Activated CD4-positive, alpha-beta T cell treated with anti-CD3 and anti-CD28 coated beads for 48 hours (primary cell): ENCODE measurements around the gene LRMDA.

Source experiments
- DNase-seq: peaks from one replicate; pipeline ENCODE4 v3.0.0-alpha.2; 2020

LRMDA gene

DNA sequence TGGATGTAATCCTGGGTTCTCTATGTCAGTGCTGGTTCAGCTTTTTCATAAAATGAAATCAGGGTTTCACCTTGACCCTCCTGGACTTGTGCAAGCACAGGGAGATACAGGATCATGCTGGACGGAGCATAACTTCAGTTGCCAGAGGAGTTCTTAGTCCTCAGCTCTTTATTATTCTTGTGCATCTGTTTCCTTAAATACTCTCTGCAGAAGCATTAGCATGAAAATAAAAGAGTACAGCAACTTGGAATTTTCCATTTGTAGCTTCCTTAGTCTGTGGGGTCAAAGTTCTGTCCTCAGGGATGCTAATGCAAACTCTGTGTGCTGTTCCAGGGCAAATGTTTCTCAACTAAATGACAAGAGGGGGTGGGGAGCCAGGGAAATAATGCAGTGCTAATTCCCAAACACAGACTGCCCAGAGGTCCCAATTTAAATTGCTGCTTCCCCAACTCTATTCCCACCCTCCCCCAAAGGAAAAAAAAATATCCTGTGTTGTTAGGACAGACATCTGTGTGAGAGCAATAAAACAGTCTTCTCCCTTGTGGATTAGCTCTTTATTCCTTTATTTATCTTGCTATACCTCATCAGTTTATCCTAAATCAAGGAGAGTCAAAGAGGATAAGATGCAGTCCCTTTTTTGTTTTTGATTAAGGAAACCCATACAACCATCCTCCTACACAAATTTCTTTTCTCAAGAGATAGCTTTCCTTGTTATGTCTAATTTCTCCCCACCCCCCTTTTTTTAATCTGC, 905.0 kb downstream of the LRMDA start:
- no peak for DNase-seq

DNA sequence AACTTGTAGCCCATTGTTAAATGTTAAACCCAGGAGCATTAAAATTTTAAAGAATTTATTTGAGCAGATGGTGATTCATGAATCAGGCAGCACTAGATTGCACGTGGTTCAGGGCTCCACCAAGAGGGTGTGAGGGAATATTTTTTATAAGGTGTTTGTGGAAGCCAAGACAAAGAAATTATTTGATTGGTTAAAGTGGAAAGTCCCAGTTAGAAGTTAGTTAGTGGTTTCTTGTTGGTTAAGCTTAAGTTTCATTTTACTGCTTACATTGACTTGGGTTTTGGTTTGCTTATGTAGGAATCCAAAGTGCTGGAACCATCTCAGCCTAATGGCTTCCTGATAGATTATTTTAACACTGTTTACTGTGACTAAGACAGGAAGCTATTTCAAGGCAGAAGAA, 906.2 kb downstream of the LRMDA start:
- DNase-seq, result no peak

DNA sequence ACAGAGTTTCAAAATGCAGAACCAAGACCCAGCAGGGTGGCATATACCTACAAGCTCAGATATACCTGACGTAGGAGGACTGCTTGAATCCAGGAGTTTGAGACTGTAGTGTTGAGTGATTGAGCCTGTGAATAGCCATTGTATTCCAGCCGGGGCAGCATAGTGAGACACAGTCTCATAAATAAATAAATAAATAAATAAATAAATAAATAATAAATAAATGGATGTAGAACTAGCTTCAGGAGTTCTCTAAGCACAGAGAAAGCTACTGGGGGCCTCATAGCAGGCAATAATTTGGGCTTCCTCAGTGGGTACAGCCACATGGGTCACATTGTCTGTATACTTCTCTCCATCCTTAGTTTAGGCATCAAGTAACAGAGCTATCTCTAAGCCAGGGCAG, 906.8 kb downstream of the LRMDA start:
- no peak for DNase-seq

DNA sequence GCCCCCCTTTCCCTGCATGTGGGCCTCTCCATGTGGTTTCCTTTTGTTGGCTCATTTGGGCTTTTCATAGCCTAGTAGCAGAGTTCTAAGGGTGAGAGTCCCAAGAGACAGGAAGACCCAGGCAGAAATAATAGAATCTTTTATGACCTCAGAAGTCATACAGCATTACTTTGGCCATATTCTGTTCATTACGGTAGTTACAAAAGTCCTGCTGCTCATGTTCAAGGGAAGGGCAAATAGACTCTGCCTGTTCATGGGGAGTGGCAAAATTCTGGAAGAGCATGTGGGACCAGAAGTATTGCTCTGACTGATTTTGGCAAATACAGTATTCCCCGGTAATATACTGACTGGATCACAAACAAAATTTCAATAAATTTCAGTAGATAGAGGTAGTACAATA, 910.3 kb downstream of the LRMDA start:
- DNase-seq, result no peak

DNA sequence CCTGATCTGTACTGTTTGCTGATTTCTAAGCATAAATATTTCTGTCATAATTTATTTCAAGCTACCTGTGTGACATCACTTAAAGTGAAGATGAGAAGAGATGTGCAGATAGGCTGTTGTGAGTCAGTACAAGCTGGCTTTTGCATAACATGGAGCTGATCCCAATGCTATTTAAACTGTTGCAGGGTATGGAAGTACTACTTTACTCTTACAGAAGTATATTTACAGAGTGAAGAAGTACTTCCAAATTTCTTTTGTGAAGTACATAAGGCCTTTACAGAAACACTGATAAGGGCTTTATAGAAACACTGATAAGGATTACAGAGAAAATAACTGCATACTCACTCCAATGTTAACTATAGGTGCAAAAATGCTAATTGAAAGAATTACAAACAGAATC, 911.6 kb downstream of the LRMDA start:
- no peak for DNase-seq

DNA sequence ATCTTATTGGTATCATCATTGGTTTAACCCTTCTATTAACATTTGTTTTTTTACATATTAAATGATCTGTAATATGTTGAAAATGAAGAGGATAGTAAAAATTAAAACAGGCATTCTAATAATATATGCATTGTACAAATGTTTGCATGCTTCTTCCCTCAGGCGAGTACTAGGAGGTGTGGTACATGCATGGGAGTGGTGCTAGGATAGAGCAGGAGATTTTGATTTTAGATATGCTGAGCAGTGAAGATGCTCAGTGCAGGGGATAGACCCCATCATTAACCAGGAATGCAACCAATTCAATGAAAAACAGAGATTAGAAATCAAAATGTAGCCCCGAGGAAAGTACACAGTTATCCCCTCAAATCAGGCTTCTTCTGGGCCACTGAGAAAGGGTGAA, 916.4 kb downstream of the LRMDA start:
- DNase-seq, result no peak

DNA sequence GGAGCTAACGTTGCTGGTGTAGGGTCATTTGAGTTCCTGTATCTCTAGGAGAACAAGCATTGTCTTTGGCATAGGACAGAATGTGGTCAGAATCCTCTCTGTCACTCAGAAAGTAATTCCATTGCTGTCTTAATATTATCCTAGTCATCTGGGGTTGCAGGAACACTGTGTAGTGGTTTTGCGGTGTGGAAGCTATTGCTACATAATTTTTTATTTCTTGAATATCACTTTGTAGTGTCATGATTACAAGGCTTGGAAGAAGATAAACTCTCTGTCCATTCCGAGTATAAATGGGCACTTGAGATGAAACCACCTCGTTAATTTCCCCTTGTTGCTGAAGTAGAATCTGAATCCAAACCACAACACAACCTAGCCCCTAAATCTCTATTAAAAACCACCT, 919.2 kb downstream of the LRMDA start:
- DNase-seq, result no peak

DNA sequence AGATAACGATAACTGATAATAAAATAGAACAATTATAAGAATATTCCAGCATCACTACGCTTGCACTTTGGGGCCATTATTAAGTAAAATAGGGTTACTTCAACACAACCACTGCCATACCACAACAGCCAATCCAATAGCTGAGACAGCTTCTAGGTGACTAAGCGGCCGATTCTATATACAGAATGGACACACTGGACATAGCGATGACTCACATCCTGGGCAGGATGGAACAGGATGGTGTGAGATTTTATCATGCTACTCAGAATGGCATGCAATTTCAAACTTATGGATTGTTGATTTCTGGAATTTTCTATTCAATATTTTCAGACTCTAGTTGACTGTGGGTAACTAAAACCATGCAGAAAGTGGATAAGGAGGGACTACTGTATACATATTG, 920.9 kb downstream of the LRMDA start:
- DNase-seq, result no peak

DNA sequence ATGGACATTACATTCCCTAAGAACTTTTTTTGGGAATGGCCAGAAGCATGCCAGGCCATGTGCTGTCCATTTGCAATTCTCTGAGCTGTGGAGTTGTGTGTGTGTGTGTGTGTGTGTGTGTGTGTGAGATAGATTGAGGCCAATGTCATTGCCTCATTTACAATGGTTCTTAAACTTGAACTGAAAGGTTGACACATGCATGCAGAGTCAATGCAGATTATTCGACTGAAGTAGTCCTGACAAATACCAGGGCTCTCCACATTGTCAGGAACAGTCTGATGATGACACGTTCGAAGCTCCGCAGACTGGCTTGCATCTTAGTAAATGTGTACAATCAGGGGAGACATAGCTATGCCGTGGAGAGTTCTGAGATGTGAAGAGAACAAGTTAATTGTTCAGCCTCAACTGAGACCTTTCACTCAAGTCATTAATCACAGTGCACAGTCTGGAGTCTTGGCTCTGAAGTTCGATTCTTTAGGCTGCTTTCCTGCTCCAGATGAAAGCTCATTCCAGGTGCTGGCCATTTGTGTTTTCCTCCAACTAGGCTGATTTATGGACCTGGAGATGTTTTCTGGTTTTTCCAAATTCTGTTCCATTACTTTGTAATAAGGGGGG, 921.9 kb downstream of the LRMDA start:
- no peak for DNase-seq

DNA sequence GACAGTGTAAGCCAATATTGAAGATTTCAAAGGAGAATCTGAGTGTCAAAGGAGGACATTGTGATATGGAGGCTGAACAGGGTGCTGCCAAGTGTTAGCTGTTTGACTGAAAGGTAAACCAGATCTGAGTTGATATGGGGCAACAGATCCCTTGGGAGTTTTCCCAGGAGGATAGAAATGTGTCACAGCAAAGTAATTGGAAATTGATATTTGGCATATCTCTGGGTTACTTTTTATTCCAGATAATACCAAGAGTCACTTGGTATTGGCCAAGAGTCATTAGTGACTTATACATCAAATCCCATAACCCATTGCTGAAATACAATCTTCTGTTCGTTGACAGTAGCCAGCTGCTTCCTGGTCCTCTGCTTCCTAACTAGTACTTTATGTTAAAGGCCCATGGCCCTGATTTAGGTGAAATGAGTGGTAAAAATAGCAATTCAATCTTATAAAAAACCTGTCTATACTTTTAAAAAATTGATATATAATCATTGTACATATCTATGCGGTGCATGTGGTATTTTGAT, 922.9 kb downstream of the LRMDA start:
- DNase-seq, result no peak

DNA sequence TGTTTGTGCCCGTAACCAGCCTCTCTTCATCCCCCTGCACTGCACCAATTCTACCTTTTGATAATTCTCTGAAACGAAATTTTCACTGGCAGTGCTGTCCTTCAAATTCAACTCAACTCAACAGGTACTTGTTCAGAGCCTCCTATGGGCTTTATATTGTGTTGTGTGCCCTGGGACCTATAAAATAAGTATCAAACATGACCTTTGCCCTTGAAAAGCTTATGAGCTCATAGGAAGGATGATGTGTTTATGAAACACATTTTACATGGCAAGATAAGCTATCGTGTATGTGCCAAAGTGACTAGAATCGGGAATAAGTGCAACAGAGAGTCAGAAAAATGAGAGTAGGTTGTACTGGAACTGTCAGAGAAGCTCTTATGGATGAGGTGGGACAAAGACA, 923.5 kb downstream of the LRMDA start:
- no peak for DNase-seq

DNA sequence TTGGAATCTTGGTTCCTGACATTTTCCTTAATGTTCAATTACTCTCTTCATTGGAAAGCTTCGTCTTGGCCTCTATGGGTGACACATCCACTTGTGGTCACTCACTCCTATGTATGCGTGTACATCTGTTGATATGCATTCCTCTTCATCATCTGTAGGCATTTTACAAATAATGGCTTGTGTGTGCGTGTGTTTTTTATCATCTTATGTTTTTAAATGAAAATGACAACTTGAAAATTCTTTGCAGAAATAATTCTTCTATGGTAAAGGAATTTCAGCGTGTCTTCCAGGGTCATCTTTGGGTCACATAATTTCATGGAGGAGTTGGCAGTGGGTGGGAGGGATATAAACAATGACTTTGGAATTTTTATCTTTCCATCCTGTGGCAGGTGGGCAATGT, 925.1 kb downstream of the LRMDA start:
- DNase-seq, result no peak

DNA sequence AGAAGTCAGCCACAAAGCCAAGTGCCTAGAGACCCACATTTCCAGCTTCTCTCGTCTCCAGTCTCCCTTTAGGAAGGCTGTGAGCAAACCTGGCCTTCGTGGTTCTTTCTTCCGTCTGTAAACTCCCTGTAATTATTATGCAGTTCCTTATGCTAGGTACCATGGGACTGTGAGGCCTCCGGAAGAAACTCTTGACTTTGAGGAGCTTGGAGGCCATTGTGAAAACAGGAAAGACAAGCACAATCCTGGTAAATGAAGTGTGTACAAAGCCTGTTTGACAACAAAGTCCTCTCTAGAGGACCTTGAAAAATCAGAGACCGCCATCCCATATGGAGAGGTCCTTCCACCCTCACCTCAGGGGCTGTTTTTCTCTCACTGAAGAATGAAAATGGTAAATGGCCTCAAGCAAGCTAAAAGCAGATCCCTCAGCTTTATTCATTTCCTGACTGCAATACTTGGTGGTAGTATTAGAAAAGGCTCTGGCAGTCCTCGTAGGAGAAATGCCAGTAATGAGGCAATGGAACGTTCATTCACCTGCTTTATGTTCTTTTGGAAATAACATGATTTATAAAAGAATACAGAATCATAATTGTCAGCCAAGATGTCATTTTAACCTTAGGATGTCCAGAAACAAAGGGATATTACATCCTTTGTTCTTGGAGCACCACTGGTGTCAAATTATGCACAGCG, 926.4 kb downstream of the LRMDA start:
- DNase-seq, result no peak

DNA sequence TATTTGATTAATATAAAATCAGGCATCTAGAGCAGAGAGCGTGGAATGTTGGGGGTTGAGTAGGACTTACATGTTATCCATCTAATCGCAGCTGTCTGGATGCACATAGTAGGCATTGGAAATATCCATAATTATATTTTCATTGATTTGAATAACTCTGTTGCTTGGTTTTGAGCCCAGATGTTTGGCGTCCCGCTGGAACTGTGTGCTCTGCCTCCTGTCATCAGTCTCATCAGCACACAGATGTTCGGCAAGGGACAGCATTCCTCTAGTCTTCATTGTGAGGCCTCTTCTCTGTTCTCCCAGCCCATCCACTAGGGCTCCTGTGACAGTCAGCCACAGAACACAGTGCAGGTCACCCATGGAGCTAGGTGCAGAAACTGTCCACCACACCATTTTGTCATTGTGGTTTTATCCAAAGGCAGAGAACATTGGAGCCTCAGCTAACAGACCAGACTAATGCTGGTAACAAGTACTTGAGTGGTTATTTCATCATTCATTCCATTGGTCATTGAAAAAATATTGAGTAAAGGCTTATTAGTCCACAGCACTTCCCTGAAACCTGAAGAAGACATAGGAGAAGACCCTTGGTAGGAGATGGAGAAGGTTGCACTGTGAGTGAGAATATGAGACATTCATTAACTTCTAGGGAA, 927.4 kb downstream of the LRMDA start:
- no peak for DNase-seq

DNA sequence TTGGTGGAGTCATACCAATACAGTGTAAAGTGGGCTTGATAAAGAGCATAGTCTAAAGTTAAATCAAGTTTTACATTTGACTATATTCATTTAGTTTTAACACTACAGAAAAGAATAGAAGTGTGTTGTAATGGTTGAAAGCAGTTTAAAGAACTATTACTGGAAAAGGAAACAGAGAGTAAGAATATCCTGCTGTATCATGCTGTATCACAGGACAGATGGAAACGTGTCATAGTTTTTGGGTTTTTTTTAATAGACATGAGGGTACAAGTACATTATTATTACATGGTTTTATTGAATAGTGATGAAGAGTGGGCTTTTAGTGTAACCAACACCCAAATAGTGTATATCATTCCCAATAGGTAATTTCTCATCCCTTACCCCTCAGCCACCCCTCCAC, 944.3 kb downstream of the LRMDA start:
- DNase-seq, result no peak

DNA sequence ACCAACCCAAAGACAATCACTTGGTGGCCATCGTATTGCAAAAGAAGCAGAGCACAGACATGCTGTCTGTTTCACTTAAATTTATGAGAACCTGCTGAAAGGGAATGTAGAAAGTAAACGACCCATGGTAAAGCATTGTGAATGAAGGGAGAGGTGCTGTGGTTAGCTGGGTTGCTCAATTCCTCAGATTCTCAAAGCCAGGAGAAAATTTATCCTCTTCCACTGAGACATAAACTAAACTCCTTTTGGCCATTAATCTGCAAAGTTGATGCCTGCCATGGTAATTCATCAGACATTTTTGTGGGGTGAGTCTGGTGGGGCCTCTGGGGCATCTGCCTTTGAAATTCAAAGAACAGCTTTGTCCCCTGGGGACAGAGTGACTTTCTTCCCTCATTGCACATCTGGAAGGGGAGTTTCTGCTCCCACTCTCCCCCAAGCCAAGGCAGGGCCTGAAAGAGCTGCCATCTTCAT, 951.0 kb downstream of the LRMDA start:
- no peak for DNase-seq

DNA sequence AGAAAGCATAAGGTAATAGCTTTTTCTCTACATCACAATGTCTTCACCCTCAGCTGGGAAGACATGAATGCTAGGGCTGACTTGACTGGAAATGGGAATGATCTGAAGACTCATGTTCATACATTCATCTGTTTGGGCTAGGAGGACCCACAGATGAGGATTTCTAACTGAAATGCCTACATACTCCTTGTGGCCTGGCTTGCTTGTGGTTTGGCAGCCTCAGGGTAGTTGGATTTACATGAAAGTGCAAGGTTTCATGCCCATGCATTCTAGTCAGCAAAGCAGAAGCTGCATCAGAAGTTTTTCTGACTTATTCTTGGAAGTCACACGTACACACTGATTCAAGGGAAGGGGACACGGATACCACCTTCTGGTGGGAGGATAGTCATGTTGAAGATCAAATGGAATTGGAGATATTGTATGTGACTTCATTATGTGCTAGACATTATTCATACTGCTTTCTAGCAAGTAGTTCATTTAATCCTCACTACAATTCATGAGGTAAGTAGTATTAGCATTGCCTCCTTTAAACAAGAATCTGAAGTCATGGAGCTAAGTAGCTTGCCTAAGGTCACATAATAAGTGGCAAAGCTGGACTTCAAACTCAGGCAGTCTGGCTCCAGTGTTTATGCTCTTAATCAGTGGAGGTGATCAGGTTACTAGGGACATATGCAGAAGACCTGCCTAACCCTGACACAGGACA, 957.0 kb downstream of the LRMDA start:
- DNase-seq, result no peak

DNA sequence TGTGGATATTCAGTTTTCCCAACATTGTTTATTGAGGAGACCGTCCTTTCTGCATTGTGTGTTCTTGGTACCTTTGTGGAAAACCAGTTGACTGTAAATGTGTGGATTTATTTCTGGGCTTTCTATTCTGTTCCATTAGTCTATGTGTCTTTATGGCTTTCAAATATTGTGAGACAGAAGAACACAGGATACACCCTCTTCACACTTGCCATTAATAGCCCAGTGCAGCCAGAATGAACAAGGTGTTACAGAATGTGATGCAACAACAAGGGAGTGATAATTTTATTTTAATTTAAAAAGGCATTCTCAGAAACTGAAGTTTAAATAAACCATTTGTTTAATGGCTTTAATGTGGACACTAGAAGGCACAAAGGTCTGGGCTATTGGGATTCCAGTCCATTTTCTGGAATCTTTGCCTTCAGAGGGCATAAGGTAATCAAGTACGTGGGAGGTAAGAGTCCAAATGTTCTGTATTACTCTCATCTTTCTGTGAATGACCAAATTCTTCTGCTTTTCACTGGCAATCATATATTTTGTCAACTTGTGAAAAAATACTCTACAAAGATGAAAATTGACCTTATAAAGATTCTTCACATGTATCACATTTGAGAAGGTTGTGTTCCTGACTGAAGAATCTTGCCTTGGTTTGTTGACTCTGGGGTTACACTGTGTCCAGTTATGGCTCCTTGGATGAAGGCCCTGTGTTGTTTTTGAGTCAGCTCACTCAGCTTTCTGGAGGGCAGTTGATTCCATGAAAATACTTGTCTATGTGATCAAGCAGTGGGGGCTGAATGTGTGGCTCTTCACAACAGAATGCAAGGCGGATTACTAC, 962.7 kb downstream of the LRMDA start:
- no peak for DNase-seq

DNA sequence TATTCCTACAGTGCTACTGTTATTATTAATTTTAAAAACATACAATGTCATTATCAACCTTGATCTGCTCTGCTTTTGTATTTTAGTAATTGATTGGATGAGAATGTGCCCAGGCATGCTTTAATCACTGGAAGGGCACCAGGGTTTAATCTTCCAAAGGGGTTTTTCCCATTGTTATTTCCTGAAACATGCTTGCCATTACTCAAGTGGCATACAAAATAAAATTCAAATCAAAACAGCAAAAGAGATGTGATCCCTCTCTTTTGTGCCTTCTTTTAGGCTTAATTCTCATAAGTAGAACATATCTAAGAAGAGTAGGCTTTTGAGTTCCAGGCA, 963.3 kb downstream of the LRMDA start:
- DNase-seq, result no peak

DNA sequence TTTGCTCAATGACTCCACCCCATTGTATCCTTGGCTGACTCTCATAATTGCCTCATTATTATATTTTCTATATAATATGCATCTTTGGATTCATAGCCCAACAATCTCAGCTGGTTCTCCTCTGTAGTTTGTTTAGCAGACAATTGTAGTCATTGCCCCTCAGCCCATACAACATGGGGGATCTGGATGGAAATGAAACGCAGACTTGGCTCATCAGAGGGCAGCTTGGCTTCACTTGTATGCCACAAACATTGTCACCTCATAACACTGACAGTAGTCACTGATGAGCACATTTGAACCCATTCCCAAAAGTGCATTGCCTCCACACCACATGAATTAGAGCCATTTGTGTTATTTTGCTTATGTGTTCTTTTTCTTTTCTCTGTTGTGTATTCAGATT, 963.8 kb downstream of the LRMDA start:
- no peak for DNase-seq

DNA sequence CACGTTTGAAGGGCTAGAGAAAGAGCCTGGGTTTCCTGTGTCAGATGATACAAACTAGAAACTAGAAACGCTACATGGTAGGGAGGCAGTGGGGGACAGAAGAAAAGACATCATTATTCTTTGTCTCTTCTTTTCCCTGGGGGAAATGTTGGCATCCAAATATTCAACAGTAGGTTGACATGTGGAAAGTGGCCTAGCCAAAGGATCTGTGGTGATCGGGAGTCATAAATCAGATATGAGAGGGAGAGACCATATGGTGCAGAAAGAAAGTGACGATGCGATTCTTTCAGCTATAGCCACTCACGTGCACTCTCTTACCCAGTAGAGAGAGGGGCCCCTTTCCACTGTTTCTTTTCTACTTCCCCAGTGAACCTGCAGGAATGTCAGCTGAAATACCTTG, 964.7 kb downstream of the LRMDA start:
- no peak for DNase-seq
